Common myeloid progenitor, CD34-positive (primary cell): Measurements from ENCODE around the gene RFX7.

Experiments
- CTCF ChIA-PET: fragments of 350-600 bp; sonication (Branson Sonifier 250); formaldehyde crosslinking; loops from one replicate; lab custom pipeline; 2021; ENCODE audit warnings: antibody characterized with exemption; lab: Charles Lee
- POLR2A ChIA-PET: fragments of 350-600 bp; sonication (Branson Sonifier 250); formaldehyde crosslinking; loops from one replicate; lab custom pipeline; 2021; ENCODE audit warnings: antibody characterized with exemption; lab: Charles Lee
- DNase-seq, 3 donors: peaks; one replicate each; pipeline versions ENCODE4 v3.0.0 to v3.0.0-alpha.2; 2013
- H3K27ac ChIP-seq, 2 experiments: 1 replicate in 1 of 2; 2 replicates in 1 of 2; pipeline ENCODE4 v1.7.0; 2013; ENCODE audit warnings: inconsistent platforms in 2 of 2, low read length in 2 of 2, mild to moderate bottlenecking in 2 of 2, low read depth in 1 of 2, moderate library complexity in 1 of 2; ENCODE audit not compliant: severe bottlenecking in 2 of 2, insufficient read depth in 1 of 2, poor library complexity in 1 of 2
- H3K27me3 ChIP-seq, 5 experiments: replicated peaks in 2 of 5; 1 replicate in 3 of 5; 2 replicates in 2 of 5; pipeline versions ENCODE4 v1.6.1 to v1.7.0; 2013; ENCODE audit warnings: low read length in 4 of 5, mild to moderate bottlenecking in 2 of 5, moderate library complexity in 2 of 5, inconsistent platforms in 1 of 5; ENCODE audit not compliant: insufficient read depth in 5 of 5, control insufficient read depth in 4 of 5
- H3K36me3 ChIP-seq, 4 experiments: 1 replicate in 2 of 4; 2 replicates in 2 of 4; pipeline versions ENCODE4 v1.6.1 to v1.7.0; 2013; ENCODE audit warnings: low read length in 3 of 4, control low read depth in 1 of 4, mild to moderate bottlenecking in 1 of 4; ENCODE audit not compliant: control insufficient read depth in 4 of 4, insufficient read depth in 4 of 4
- H3K4me1 ChIP-seq, 4 experiments: 1 replicate in 3 of 4; 2 replicates in 1 of 4; pipeline versions ENCODE4 v1.6.1 to v1.7.1; 2013; ENCODE audit warnings: low read length in 3 of 4, mild to moderate bottlenecking in 3 of 4, control low read depth in 1 of 4, inconsistent platforms in 1 of 4, moderate library complexity in 1 of 4; ENCODE audit not compliant: control insufficient read depth in 4 of 4, insufficient read depth in 4 of 4; ENCODE audit errors: control extremely low read depth in 1 of 4
- H3K4me3 ChIP-seq, 7 experiments: 1 replicate in 4 of 7; 2 replicates in 3 of 7; pipeline versions ENCODE4 v1.5.1 to v1.7.0; 2013; ENCODE audit warnings: mild to moderate bottlenecking in 7 of 7, low read length in 6 of 7, moderate library complexity in 6 of 7, inconsistent platforms in 2 of 7, low read depth in 2 of 7, control low read depth in 1 of 7; ENCODE audit not compliant: insufficient read depth in 4 of 7, control insufficient read depth in 1 of 7; ENCODE audit errors: extremely low read depth in 1 of 7
- H3K9me3 ChIP-seq, 5 experiments: 1 replicate in 4 of 5; 2 replicates in 1 of 5; pipeline versions ENCODE4 v1.6.1 to v1.7.1; 2013; ENCODE audit warnings: low read length in 4 of 5, mild to moderate bottlenecking in 2 of 5, inconsistent platforms in 1 of 5, low read depth in 1 of 5, moderate library complexity in 1 of 5; ENCODE audit not compliant: control insufficient read depth in 4 of 5, insufficient read depth in 2 of 5; ENCODE audit errors: control extremely low read depth in 1 of 5
- WGBS: methylation state at CpG from one replicate; pipeline ENCODE4 v1.1.5; 2013; ENCODE audit not compliant: insufficient coverage; 5-methylcytosine and 5-hydroxymethylcytosine counted together

RFX7 gene

GRCh38 chr15:56176996-56177395, 66.7 kb downstream of the RFX7 start:
- H3K9me3 ChIP-seq: peaks cover 0 to 4% (median 2%) of the 10 kb centered on the region in 5 experiments
- ChIA-PET CTCF (no interaction called here), POLR2A (no interaction called here)
- H3K4me3 ChIP-seq: no peak overlapping the region
- H3K36me3 ChIP-seq: peaks cover 10 to 32% (median 14%) of the 10 kb centered on the region in 4 experiments
- no peaks in the 10 kb centered on the region for H3K27me3 ChIP-seq
- no peak overlapping the region for H3K27ac ChIP-seq
- DNase-seq: no peak
- H3K4me1 ChIP-seq: no peaks in the 10 kb centered on the region
- WGBS: 97% methylated on average over 3 of the region's 4 CpGs

GRCh38 chr15:56175788-56176187, 67.9 kb downstream of the RFX7 start:
- ChIA-PET POLR2A (no interaction called here), CTCF (interaction anchor here (1.0 kb wide), 1 partner anchor 10 kb away, joined by 3 read pairs; no protein-coding TSS in a partner anchor)

GRCh38 chr15:56174649-56175048, 69.0 kb downstream of the RFX7 start:
- H3K4me1 ChIP-seq: no peaks in the 10 kb centered on the region
- H3K4me3 ChIP-seq: no peak overlapping the region
- DNase-seq: peak in 2 of 3 donors; percentile 13 to 26
- H3K27me3 ChIP-seq: no peaks in the 10 kb centered on the region
- 83% methylated on average over 1 of the region's 6 CpGs for WGBS
- no peak overlapping the region for H3K27ac ChIP-seq
- CTCF ChIA-PET: interaction anchor here (1.0 kb wide), 1 partner anchor 12 kb away, joined by 3 read pairs; no protein-coding TSS in a partner anchor
- peaks cover 2 to 11% (median 8%) of the 10 kb centered on the region in 5 experiments for H3K9me3 ChIP-seq
- H3K36me3 ChIP-seq: peaks cover 20 to 49% (median 28%) of the 10 kb centered on the region in 4 experiments
- POLR2A ChIA-PET: no interaction called here

More at GRCh38 chr15:56175788-56176187, 67.9 kb downstream of the RFX7 start:
- no peak for DNase-seq
- Histone ChIP-seq H3K36me3 (peaks cover 17 to 44% (median 24%) of the 10 kb centered on the region in 4 experiments), H3K27me3 (no peaks in the 10 kb centered on the region), H3K27ac (no peak overlapping the region), H3K4me3 (no peak overlapping the region), H3K9me3 (peaks cover 0 to 11% (median 8%) of the 10 kb centered on the region in 5 experiments), H3K4me1 (no peaks in the 10 kb centered on the region)
- WGBS: no CpG with 5 or more reads among the region's 1 CpG

GRCh38 chr15:56168394-56168793, 75.3 kb downstream of the RFX7 start:
- peaks cover 0 to 9% (median 7%) of the 10 kb centered on the region in 5 experiments for H3K9me3 ChIP-seq
- peaks cover 0 to 5% (median 2%) of the 10 kb centered on the region in 4 experiments for H3K4me1 ChIP-seq
- ChIA-PET POLR2A (no interaction called here), CTCF (interaction anchor here (1.6 kb wide), 1 partner anchor 76 kb away, joined by 4 read pairs; no protein-coding TSS in a partner anchor)
- DNase-seq: no peak
- peaks cover 17 to 31% (median 25%) of the 10 kb centered on the region in 4 experiments for H3K36me3 ChIP-seq
- H3K27me3 ChIP-seq: no peaks in the 10 kb centered on the region
- WGBS: no CpG with 5 or more reads among the region's 2 CpGs
- H3K27ac ChIP-seq: no peak overlapping the region
- H3K4me3 ChIP-seq: no peak overlapping the region

- peaks cover 0 to 5% (median 4%) of the 10 kb centered on the region in 4 experiments for H3K4me1 ChIP-seq
- H3K27ac ChIP-seq: no peak overlapping the region
- peaks cover under 1 to 10% (median 5%) of the 10 kb centered on the region in 4 experiments for H3K36me3 ChIP-seq
- no peak overlapping the region for H3K4me3 ChIP-seq
- no peaks in the 10 kb centered on the region for H3K27me3 ChIP-seq
- WGBS: 100% methylated on average over 2 of the region's 2 CpGs
- no peak for DNase-seq
- ChIA-PET POLR2A (no interaction called here), CTCF (no interaction called here)
- H3K9me3 ChIP-seq: peaks cover 0 to 1% (median 0%) of the 10 kb centered on the region in 5 experiments
These were observed 78.4 kb downstream of the RFX7 start for GRCh38 chr15:56165234-56165633.

- Histone ChIP-seq H3K9me3 (no peaks in the 10 kb centered on the region), H3K27ac (no peak overlapping the region), H3K4me1 (peaks cover 0 to 5% (median 0%) of the 10 kb centered on the region in 4 experiments), H3K36me3 (peaks cover 0 to 6% (median 2%) of the 10 kb centered on the region in 4 experiments), H3K27me3 (no peaks in the 10 kb centered on the region), H3K4me3 (no peak overlapping the region)
- no peak for DNase-seq
- CTCF ChIA-PET: interaction anchor here (1.5 kb wide), 1 partner anchor 20 kb away, joined by 3 read pairs; no protein-coding TSS in a partner anchor
- POLR2A ChIA-PET: no interaction called here
- WGBS: no CpG with 5 or more reads among the region's 1 CpG
These were observed 82.7 kb downstream of the RFX7 start for GRCh38 chr15:56160966-56161365.

GRCh38 chr15:56156877-56157276, 86.8 kb downstream of the RFX7 start:
- ChIA-PET POLR2A (no interaction called here), CTCF (no interaction called here)

More at GRCh38 chr15:56156877-56157276, 86.8 kb downstream of the RFX7 start:
- peaks cover 0 to 3% (median 1%) of the 10 kb centered on the region in 4 experiments for H3K36me3 ChIP-seq
- peaks cover 0 to 5% (median 0%) of the 10 kb centered on the region in 4 experiments for H3K4me1 ChIP-seq
- peaks cover 0 to 15% (median 2%) of the 10 kb centered on the region in 5 experiments for H3K9me3 ChIP-seq
- WGBS: 80% methylated on average over 1 of the region's 3 CpGs
- no peak for DNase-seq
- H3K27me3 ChIP-seq: no peaks in the 10 kb centered on the region
- no peak overlapping the region for H3K27ac ChIP-seq
- H3K4me3 ChIP-seq: no peak overlapping the region
